A549 (cell line): ENCODE measurements around the gene TFAP2B.

Source experiments
- BHLHE40 ChIP-seq: IDR thresholded peaks from 2 replicates; pipeline ENCODE4 v1.6.1; 2012; ENCODE audit warnings: low read depth, low read length, inconsistent platforms
- CTCF ChIP-seq: fragments of >200 bp; sonication (Bioruptor Twin); formaldehyde crosslinking; IDR thresholded peaks from 3 replicates; pipeline ENCODE4 v1.5.1; 2016
- MAX ChIP-seq: IDR thresholded peaks from 2 replicates; pipeline ENCODE4 v1.6.1; 2012
- PBX3 ChIP-seq: IDR thresholded peaks from 2 replicates; pipeline ENCODE4 v1.6.1; 2012
- POLR2A ChIP-seq: IDR thresholded peaks from 2 replicates; pipeline ENCODE4 v1.6.1; 2012; ENCODE audit warnings: mild to moderate bottlenecking, low read length
- TF ChIP-seq, protein P1 (sequence below): fragments of >200 bp; sonication (Bioruptor Twin); formaldehyde crosslinking; IDR thresholded peaks from 3 replicates; pipeline ENCODE4 v1.6.1; 2016
- TF ChIP-seq, protein P2 (sequence below): fragments of 200-600 bp; sonication (generic); IDR thresholded peaks from 2 replicates; pipeline ENCODE4 v1.6.1; 2016; ENCODE audit warnings: antibody characterized with exemption, mild to moderate bottlenecking, moderate library complexity

- TF ChIP-seq BHLHE40 (no peak), PBX3 (no peak), CTCF (no peak), POLR2A (no peak), MAX (no peak)
- TF ChIP-seq, protein P1, sequence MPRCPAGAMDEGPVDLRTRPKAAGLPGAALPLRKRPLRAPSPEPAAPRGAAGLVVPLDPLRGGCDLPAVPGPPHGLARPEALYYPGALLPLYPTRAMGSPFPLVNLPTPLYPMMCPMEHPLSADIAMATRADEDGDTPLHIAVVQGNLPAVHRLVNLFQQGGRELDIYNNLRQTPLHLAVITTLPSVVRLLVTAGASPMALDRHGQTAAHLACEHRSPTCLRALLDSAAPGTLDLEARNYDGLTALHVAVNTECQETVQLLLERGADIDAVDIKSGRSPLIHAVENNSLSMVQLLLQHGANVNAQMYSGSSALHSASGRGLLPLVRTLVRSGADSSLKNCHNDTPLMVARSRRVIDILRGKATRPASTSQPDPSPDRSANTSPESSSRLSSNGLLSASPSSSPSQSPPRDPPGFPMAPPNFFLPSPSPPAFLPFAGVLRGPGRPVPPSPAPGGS: no peak
- TF ChIP-seq, protein P2, sequence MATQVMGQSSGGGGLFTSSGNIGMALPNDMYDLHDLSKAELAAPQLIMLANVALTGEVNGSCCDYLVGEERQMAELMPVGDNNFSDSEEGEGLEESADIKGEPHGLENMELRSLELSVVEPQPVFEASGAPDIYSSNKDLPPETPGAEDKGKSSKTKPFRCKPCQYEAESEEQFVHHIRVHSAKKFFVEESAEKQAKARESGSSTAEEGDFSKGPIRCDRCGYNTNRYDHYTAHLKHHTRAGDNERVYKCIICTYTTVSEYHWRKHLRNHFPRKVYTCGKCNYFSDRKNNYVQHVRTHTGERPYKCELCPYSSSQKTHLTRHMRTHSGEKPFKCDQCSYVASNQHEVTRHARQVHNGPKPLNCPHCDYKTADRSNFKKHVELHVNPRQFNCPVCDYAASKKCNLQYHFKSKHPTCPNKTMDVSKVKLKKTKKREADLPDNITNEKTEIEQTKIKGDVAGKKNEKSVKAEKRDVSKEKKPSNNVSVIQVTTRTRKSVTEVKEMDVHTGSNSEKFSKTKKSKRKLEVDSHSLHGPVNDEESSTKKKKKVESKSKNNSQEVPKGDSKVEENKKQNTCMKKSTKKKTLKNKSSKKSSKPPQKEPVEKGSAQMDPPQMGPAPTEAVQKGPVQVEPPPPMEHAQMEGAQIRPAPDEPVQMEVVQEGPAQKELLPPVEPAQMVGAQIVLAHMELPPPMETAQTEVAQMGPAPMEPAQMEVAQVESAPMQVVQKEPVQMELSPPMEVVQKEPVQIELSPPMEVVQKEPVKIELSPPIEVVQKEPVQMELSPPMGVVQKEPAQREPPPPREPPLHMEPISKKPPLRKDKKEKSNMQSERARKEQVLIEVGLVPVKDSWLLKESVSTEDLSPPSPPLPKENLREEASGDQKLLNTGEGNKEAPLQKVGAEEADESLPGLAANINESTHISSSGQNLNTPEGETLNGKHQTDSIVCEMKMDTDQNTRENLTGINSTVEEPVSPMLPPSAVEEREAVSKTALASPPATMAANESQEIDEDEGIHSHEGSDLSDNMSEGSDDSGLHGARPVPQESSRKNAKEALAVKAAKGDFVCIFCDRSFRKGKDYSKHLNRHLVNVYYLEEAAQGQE: no peak
Observed at GRCh38 chr6:50842861-50843384, 24.3 kb downstream of the TFAP2B start.
